ENCODE data around the gene PSMD14. TPM values are rescaled to one million over a fixed set of nuclear protein-coding genes. Genes with fewer than 3 reads are reported as not detected.
A peak's percentile ranks its signal among the peaks of the same experiment; 100 is the strongest.

PSMD14 gene
- total and polyA plus RNA-seq, 2 of the 13 experiments (the other 11 are each of a cell fraction or from before 2014, with no cell fraction given): 60.6 to 149 TPM

DNA sequence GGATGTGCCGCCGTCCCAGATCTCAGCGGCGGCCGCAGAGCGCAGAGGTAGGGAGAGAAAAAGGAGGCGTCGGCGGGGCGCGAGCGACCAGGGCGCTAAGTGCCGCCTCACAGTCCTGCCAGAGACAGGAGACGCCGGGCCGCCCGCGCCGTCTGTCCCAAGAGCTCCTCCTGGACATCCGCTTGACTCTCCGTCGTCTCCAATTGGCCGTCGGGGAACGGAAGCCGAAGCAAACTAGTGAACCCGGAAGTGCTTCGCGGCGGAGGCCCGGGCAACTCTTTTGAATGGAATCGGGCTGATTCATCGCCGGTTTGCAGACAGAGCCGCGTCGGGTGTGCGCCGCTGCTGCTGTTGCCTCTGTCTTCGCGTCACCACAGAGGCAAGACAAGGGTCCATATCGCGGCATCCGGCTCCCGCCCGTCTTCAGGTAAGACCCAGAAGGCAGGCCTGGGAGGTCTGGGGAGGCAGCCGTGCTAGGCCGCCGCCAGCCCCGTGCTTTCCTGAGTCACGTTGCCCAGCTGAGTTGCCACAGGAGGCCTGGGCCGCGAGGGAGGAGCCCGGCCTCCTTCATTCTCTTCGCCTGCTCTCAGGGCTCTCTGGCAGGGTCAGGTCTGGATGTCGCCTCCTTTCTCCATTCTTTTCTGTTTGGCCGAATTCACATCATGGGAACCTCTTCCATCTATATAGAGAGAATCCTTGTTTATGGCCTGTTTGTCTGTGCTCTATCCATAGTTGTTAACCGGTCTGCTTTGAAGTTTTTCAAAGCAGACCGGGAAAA lies at the start of gene PSMD14 (continued):
- no peak for TF ChIP-seq MTA3 (CRISPR knock-in tag; IDR thresholded peaks at IDR 0.05)
- TF ChIP-seq ONECUT2 (CRISPR knock-in tag; IDR thresholded peaks at IDR 0.05): no peak
- TF ChIP-seq ZNF451 (CRISPR knock-in tag; IDR thresholded peaks at IDR 0.05): peak; percentile 78; the same call in 1 of the 2 replicates
- TF ChIP-seq NR3C1 (CRISPR knock-in tag; IDR thresholded peaks at IDR 0.05): no peak
- no peak for TF ChIP-seq DBP (CRISPR knock-in tag; IDR thresholded peaks at IDR 0.05; ENCODE audit: not compliant biosample characterization)
- TF ChIP-seq, protein P1, sequence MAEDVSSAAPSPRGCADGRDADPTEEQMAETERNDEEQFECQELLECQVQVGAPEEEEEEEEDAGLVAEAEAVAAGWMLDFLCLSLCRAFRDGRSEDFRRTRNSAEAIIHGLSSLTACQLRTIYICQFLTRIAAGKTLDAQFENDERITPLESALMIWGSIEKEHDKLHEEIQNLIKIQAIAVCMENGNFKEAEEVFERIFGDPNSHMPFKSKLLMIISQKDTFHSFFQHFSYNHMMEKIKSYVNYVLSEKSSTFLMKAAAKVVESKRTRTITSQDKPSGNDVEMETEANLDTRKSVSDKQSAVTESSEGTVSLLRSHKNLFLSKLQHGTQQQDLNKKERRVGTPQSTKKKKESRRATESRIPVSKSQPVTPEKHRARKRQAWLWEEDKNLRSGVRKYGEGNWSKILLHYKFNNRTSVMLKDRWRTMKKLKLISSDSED (CRISPR knock-in tag; IDR thresholded peaks at IDR 0.05): no peak
- peak; percentile 96; the same call in 1 of the 2 replicates for TF ChIP-seq ZNF782 (CRISPR knock-in tag; IDR thresholded peaks at IDR 0.05; ENCODE audit: borderline replicate concordance)
- TF ChIP-seq ZNF850 (CRISPR knock-in tag; conservative IDR thresholded peaks at IDR 0.05): no peak
- no peak for TF ChIP-seq GRHL1 (CRISPR knock-in tag; conservative IDR thresholded peaks at IDR 0.05)
- TF ChIP-seq, protein P2, sequence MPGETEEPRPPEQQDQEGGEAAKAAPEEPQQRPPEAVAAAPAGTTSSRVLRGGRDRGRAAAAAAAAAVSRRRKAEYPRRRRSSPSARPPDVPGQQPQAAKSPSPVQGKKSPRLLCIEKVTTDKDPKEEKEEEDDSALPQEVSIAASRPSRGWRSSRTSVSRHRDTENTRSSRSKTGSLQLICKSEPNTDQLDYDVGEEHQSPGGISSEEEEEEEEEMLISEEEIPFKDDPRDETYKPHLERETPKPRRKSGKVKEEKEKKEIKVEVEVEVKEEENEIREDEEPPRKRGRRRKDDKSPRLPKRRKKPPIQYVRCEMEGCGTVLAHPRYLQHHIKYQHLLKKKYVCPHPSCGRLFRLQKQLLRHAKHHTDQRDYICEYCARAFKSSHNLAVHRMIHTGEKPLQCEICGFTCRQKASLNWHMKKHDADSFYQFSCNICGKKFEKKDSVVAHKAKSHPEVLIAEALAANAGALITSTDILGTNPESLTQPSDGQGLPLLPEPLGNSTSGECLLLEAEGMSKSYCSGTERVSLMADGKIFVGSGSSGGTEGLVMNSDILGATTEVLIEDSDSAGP (CRISPR knock-in tag; IDR thresholded peaks at IDR 0.05; ENCODE audit: borderline replicate concordance): peak; percentile 97
- peak; percentile 84 for TF ChIP-seq IKZF4 (CRISPR knock-in tag; IDR thresholded peaks at IDR 0.05; ENCODE audit: borderline replicate concordance, low read depth, not compliant biosample characterization)
- peak; percentile 73; the same call in 1 of the 2 replicates for TF ChIP-seq ZNF441 (CRISPR knock-in tag; IDR thresholded peaks at IDR 0.05; ENCODE audit: borderline replicate concordance)
- no peak for TF ChIP-seq CCAR2 (optimal IDR thresholded peaks at IDR 0.05; ENCODE audit: low read depth, low read length)
- TF ChIP-seq MAFF (IDR thresholded peaks at IDR 0.05; ENCODE audit: low read depth, low read length): peak; percentile 53; the same call in 1 of the 2 replicates
- no peak for TF ChIP-seq ATM (IDR thresholded peaks at IDR 0.05; ENCODE audit: borderline replicate concordance)
- peak; percentile 45; the same call in 1 of the 2 replicates for TF ChIP-seq IRX3 (CRISPR knock-in tag; IDR thresholded peaks at IDR 0.05; ENCODE audit: borderline replicate concordance, low read depth)
- TF ChIP-seq CSRNP2 (CRISPR knock-in tag; conservative IDR thresholded peaks at IDR 0.05; ENCODE audit: low read depth): no peak
- peak; percentile 81; the same call in 1 of the 2 replicates for TF ChIP-seq SP4 (CRISPR knock-in tag; IDR thresholded peaks at IDR 0.05)
- TF ChIP-seq SMAD1 (CRISPR knock-in tag; IDR thresholded peaks at IDR 0.05; ENCODE audit: borderline replicate concordance, low read depth): peak; percentile 96
- no peak for TF ChIP-seq ZNF577 (CRISPR knock-in tag; IDR thresholded peaks at IDR 0.05; ENCODE audit: borderline replicate concordance, low read depth)
- TF ChIP-seq ZNF720 (CRISPR knock-in tag; IDR thresholded peaks at IDR 0.05): no peak

All from HepG2 (cell line).